Left ventricle myocardium superior (tissue), 1 donor: ENCODE data around the gene PREX1. TPM values are rescaled to one million over a fixed set of nuclear protein-coding genes. Genes with fewer than 3 reads are reported as not detected.
"Not testable (repeated sequence)": the region's sequence is repeated elsewhere in the genome, so short reads cannot be mapped to it uniquely, and the experiment has no call there.

Experiments used
- ATAC-seq: fragments of 200-7000 bp; cut with Tn5 transposase; one replicate; pipeline ENCODE4 v1.9.1; 2020; ENCODE audit warnings: mild to moderate bottlenecking, moderate library complexity
- DNase-seq: peaks from one replicate; pipeline ENCODE4 v3.0.0-alpha.2; 2020
- intact Hi-C: fragments of 100-400 bp; cut with micrococcal nuclease; formaldehyde crosslinking; loops from one replicate; pipeline ENCODE4 v1.11.0; 2022
- total RNA-seq: library from RNA; stranded (reverse); fragmentation: NEBNext Ultra II Directional; extraction: Animal tissue kit (Norgen Biotek cat#: 25700); gene quantifications from one replicate; pipeline ENCODE4 v1.2.1, GENCODE V29; 2021
- donor health status: DM: no; HTN: yes; CAD: no; lungs with severe emphysema.

PREX1 gene
- total RNA-seq, 1 donor from 2014 or later, result 8.3 TPM

DNA sequence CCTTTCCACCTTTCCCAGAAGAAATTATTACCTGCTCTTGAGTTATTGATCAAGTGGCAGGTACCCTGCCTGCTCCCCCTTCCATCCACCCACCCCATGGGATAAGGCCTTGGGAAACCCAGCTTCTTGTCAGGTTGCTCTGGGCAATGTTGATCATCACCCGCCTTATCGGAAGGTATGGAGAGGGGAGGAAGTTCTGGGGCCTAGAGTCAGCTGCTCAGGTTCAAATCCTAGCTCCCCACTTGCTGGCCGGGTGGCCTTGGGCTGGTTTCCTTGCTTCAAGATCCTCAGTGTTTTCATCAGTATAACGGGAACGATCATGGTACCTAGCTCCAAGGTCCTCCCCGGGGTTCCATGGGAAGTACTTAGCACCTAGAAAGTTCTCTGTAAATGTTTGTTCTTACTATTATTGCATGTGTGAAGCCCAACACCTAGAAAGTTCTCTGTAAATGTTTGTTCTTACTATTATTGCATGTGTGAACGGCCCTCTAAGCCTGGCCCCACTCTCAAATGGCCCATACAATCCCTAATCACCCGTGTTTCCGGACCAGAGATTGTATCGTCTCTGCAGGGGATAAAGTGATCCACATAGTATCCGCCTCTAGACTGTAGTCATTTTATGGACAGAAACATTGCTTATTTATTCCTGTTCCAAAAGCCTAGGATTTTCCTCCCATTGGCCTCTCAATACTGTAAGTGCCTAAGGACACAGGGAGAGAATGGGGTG is 1.1 kb upstream of the PREX1 start:
- DNase-seq, result no peak
- ATAC-seq, result no peak
- intact Hi-C loops, result no loop called here

DNA sequence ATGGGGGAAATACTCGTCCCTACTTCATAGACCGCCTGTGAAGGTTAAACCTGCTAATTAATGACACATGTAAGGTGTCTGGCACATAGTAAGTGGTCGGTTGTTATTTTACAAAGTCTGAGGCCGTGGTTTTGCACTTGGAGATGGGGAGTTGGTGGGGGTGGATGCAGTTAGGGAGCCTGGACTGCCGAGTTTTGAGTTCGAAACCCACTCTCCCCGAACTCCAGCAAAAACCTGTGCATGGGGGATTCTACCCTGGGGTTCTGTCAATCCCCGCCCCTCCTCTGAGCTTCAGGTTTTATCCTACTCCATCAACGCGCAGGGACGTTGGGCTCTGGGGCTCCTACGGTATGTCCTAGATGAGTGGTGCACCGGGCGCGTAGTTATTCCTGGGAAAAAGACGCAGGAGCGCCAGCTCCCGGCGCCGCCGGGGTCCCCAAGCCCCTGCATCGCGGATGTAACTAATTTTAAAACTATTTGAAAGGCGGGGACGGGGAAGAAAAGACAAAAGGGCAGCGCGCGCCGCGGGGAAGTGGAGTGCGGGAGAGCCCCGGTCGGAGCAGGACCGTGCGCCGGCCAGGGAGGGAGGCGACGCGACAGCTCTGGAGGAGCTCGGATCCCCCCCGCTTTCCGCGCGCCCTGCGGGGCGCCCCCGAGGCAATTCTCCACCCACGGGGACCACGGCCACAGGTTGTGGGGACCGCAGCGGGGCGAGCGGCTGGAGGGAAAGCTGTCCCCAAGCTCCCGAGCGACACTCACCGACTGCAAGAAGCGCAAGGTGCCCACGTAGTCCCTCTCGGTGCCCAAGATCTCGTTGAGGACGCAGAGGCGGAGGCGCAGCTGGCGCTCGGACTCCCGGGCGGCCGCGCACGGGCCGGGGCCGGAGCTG is 672 bp downstream of the PREX1 start:
- intact Hi-C loops, result no loop called here
- ATAC-seq (peak; percentile 5), DNase-seq (peak; percentile 60)

DNA sequence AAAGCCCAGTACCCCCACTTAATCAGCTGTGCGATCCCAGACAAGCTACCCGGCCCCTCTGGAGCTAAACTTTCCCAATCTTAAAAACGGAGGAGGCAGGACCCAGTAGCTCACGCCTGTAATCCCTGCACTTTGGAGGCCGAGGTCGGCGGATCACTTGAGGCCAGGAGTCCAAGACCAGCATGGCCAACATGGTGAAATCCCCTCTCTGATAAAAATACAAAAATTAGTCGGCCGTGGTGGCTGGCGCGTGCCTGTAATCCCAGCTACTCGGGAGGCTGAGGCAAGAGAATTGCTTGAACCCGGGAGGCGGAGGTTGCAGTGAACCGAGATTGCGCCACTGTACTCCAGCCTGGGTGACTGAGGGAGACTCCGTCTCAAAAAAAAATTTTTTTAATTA is 1.3 kb downstream of the PREX1 start:
- DNase-seq, ATAC-seq, intact Hi-C loops: not testable (repeated sequence)

DNA sequence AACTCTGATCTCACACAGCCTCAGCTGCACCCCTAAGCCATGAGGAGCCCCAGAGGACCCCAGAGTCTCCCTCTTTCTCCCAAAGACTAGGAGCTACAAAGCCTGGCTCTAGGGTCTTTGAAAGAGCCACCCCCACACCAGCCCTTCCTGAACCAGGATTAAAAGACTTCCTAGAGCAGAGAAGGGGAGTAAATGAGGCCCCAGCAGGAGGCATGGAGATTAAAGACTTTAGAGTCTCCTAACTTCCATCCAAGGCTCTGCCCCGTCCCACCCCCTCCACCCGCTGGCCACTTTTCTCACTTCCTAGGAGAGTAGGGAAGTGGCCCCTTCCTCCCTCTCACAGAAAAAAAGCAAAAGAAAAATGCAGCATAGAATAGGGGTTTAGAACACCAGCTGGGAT is 1.7 kb downstream of the PREX1 start:
- no peak for ATAC-seq
- intact Hi-C loops, result no loop called here

DNA sequence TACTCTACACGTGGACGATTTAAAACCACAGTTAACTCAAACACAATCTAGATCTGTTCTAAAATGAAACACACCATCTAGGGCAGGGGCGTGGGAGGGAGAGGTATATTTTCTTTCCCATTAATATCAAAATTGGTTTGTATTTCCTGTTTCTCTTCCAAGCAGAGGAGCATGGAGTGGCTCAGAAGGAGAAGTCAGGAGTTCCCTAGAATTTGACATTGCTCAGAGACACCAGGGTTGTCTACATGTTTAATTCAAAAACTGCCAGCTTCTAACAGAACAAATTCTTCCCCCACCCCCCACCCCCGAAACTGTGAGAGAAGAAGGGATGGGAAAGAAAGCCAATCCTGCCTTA is 2.3 kb downstream of the PREX1 start:
- DNase-seq (no peak), ATAC-seq (no peak)
- intact Hi-C loops, result no loop called here

More for the DNA sequence above, 1.7 kb downstream of the PREX1 start:
- DNase-seq, result no peak

DNA sequence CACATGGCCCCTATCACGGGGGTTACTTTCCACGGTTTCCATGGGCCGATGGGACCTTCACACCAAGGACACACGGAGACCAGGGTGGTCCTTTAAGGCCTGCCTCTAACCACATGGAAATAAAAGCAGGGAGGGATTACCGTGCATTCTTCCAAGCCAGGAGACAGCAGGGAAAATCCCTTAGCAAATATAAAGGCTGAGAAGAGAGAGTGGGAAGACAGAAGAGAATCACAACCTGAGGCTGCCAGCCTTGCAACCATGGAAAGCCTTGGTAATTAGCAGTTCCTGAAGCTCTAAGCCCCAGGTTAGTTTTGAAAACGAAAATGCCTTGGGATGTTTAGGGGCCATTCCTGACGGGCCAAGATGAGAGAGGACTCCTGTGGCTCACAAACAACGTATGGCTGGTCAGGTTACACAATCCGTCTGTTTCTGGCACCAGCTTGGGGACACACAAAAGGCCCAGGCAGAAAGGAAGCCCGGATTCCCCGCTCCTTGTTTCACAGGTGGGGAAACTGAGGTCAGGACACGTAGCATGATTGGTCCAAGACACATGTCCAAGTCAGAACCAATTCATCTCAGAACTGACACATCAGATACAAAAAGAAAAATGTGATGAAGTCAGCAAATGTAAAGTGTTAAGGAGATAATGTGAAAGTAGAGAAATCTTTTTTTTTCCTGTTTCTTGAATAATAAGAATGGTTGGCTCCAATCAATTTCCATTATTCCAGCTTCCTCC is 2.8 kb downstream of the PREX1 start:
- no peak for ATAC-seq
- DNase-seq, result no peak
- intact Hi-C loops, result no loop called here

DNA sequence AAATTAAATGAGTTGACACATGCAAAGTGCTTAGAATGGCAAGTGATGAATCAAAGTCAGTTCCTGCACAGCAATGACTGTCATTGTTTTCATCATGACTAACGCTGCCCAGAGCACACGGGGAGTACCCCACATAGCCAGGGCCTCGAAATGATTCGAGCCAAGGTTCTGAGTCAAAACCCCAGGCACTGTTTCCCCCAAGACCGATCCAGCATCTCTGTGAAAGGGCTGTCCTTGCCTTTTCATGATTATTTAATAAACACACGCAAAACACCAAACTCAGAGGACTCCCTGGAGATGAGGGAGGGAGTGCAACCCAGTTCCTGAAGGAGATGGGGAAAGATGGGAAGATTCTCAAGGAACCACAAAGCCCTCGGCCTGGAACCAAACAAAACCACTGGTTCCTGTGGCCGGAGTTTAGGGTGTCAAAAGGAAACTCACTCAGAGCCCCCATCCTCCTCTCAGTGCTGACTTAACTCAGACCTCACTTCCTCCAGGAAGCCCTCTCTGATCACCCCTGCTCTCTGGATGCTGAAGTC is 3.8 kb downstream of the PREX1 start:
- ATAC-seq, result no peak
- intact Hi-C loops, result no loop called here
- DNase-seq, result no peak

DNA sequence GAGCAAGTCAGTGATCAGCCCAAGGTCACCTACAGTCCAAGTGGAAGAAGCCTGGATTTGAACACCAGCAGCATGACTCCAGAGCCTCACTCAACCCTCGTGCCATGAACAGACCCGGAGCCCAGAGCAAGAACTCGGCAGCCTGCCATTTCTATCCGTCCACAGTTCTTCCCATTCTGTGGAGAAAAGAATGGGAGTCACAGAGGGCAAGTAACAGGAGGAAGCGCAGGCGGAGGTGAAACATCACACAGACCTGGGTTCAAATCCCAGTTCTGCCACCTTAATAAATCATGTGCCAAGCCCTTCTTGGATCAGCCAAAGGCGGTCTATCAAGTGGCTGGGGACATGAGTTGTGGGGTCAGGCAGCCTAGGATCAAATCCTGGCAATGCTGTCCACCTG is 4.3 kb downstream of the PREX1 start:
- no peak for DNase-seq
- ATAC-seq, result no peak
- intact Hi-C loops, result no loop called here

DNA sequence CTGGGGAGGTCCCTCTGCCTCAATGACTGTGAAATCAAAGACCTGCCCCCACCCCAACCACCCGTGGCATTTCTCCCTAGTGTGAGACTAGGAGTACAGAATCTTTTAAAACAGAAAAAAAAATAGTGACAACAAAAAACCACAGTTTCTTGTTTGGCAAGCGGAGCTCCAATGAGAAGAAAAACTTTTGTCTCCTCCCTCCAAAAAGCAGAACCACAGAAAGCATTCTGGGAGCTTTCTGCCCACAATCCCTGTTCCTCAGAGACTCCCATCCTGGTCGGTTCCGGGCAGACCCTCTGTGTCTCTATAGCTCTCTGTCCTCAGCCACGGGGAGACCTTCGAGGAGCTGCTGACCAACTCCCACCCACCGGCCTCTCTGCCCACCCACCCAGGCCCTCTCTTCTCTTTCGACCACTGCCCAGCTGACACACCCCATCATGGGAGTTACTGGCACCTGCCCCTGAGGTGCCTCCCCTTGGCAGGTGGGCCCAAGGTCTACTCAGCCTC is 4.9 kb downstream of the PREX1 start:
- ATAC-seq, result no peak
- no peak for DNase-seq
- intact Hi-C loops, result no loop called here

DNA sequence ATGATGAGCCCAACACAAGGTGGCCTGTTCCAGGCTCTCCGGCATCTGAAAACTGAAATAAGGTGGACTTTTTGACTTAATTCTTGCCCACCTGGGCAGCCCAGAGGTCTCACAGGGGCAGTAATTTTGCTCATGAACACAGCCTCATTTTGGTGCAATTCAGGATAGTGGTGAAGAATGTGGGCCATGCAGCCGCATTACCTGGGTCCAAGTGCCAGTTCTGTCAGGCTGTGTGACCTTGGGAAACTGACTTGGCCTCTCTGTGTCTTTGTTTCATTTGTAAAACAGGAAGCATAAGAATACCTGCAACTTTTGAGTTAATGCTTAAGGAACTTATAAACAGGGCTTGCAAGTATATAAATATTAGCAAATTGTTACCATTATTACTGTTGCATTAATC is 5.6 kb downstream of the PREX1 start:
- DNase-seq (no peak), ATAC-seq (no peak)
- intact Hi-C loops, result no loop called here

DNA sequence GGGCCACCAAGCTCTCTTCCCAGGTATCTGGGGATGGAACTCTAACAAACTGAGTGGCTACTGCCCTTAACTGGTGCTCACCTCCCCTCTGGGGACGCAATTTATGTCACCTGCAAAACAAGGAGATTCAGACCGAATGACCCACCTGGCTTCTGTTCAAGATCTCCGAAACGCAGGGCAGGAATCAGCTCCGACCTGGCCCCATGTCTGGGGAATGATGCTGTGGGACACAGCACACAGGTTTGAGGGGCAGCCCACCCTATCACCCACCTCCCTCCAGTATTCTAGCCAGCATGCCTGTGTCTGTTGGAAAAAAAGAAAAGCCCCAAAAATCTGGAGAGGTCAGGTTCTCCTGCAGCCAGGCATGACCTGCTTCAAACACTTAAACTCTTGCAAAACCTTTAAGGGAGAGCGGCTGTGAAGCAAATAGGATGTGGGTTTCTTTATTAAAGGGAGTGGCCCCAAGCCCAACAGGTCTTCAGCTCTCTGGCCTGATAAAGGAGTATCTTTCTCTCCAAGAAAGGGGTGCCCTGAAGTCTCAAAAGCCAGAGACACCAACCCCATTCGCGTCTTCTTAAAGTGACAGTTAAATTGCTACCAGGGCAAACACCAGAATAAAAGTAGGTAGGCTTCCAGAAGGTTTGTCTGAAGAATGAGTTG is 6.4 kb downstream of the PREX1 start:
- no peak for DNase-seq
- intact Hi-C loops, result no loop called here

DNA sequence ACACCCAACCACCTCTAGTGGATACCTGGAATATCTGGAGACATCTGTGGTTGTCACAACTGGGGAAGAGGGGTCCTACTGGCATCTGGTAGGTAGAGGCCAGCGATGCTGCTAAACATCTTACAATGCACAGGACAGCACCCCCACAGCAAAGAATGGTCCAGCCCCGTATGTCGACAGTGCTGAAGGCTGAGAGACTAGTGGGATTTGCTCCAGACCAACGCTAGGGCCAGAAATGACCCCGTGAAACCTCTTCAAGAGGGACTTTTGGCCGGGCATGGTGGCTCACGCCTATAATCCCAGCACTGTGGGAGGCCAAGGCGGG is 7.2 kb downstream of the PREX1 start:
- intact Hi-C loops, result no loop called here
- ATAC-seq, result no peak
- DNase-seq, result no peak

More for the DNA sequence above, 6.4 kb downstream of the PREX1 start:
- no peak for ATAC-seq

DNA sequence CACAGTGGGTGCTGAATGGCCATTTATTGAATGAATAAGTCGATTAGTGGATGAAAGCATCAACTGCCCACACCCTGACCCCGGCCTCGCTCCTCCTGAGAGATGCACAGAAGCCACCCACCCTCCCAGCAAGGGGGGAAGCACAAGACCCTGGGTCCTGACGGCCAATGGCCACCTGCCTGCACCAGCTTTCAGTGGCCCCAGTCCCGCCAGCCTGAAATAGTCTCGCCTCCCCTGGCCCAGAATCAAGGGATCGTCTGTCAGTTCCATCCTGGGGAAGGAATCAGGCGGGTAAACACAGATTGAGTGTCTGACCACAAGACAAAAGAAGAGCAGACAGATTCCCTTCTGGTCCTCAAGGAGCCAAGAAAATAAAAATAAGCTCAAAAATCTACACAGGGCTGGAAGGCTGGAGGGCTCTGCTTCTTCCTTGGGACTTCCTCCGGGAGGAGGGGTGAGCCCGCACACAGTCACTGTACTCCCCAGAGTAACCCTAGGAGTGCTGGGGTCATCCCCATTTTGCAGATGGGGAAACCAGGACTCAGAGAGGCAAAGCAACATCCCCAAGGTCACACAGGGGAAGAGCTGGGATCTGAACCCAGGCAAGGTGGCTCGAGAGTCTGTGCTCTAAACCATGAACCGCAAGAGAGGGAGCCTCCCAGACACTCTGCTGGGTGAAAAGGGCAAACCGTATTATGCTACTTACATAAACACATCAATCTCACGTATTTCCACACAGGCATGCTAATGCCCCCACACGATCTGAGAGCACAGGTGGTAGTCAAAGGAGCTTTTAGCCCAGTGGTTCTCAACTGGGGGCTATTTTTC is 7.8 kb downstream of the PREX1 start:
- ATAC-seq (no peak), DNase-seq (no peak)

DNA sequence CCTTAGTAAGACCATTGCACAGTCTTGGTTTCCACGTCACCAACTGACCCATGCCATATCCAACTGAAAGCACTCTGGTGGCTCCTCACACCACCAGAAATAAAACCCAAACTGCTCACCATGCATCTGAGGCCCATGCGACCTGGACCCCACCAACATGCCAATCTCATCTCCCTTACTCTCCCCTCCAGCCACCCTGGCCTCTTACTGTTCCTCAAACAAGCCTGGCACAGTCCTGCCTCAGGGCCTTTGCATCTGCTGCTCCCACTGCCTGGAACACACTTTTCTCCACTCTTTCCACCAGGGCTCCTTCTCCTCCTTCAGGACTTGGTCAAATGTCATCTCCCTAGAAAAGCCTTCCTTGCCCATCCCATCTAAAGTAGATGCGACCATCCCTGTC is 8.7 kb downstream of the PREX1 start:
- ATAC-seq (no peak), DNase-seq (no peak)
- intact Hi-C loops, result no loop called here

More for the DNA sequence above, 7.8 kb downstream of the PREX1 start:
- intact Hi-C loops, result no loop called here

DNA sequence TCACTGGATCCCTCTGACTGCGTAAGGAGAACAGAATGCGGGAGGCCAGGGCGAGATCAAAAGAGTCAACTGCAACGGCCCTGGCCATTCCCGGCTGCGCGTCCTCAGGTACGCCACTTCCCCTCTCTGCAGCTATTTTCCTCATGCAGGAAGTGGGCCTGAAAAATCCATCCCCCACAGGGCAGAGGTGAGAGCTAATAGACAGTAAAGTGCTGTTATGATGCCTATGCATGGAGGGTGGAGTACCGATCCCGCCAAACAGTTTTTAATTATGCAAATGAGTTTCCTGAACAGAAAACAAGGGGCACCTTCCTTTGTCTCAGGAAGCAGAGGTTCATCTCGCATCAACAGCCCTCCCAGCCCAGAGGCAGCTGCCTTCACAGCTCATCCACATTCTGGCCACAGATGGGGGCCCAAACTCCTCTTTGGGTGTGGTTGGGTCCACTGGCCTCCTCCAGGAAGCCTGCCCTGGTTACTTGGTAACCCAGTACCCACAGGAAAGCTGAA is 9.3 kb downstream of the PREX1 start:
- intact Hi-C loops, result no loop called here
- ATAC-seq (no peak), DNase-seq (no peak)

DNA sequence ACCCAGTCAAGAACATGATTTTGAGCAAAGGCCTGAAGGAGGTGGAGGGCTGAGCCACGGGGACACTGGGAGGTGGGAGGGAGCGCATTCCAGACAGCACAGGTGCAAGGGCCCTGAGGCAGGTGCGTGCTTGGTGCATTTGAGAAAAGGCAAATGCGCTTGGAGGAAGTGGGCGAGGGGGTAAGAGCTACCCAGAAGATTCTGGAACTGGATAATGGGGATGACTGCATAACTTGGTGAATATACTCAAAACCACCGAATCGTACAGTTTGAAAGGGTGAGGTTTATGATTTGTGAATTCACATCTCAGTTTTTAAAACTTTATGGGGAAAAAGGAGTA is 9.8 kb downstream of the PREX1 start:
- ATAC-seq (no peak), DNase-seq (no peak)
- intact Hi-C loops, result no loop called here

DNA sequence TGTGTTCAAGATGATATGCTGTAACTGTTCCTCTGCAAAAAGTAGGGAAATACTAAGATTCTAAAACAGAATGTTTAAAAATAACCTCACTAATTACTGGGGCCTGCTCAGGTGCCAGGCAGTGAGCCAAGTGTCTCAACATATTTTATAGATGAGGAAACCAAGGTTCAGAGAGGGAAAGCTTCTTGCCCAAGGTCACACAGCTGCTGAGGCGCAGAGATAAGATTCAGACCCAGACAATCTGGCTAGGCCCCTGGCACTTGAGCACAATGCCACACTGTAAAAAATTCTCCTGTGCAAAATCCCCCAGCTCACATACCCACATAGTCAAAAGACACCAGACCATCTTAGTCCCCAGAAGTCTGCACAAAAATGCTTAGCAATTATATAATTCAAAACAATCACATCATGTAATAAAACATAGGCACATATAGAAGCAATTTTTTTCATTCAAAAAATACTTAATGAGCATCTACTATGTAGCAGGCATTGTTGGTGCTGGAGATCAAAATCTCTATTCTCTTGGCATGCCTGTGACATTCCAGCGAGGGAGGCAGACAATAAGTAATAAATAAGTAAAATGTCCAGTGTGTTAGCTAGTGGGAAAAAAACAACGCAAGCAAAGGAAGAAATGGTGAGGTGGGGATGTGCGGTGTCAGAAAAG is 10.3 kb downstream of the PREX1 start:
- intact Hi-C loops, result no loop called here
- no peak for ATAC-seq
- DNase-seq, result no peak
